K562 (cell line): ENCODE data around the gene OTULINL.

Experiments used
- CBFA2T3 ChIP-seq: fragments of 450-650 bp; IDR thresholded peaks from 2 replicates; pipeline ENCODE4 v1.6.1; 2017
- FOXJ3 ChIP-seq: sonication (generic); formaldehyde crosslinking; IDR thresholded peaks from 2 replicates; pipeline ENCODE4 v1.4.0; 2020; ENCODE audit warnings: mild to moderate bottlenecking, missing genetic modification reagents
- MAFK ChIP-seq: IDR thresholded peaks from 2 replicates; pipeline ENCODE4 v1.6.1; 2011; ENCODE audit warnings: low read length, improper control_type of control experiment

DNA sequence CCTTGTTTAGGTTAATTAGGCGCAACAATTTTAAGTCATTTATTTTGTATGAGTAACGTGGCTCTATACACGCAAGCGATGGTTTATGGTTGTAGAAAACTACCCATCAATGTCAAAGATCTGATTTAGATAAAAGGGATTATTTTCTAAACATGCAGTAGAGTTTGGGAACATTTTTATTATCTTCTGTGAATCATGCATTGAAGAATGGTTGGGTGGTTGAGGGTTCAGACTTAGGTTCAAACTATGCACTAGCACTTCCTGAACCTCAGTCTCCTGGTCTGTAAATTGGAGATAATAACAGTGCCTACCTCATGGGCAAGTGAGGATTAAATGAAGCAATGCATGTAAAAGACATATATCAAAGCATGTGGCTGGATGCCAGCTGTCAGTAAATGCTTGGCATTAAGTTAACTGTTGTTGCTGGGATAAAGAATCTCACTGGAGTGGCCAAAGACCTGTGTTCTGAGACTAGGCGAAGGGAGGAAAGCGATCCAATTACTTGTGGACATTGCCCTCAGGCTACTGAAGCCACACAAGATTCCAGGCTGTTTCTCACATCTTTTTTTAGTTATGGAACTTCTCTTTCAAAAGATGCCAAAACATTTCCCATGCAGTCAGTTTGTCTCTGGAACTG, 1.1 kb upstream of the OTULINL start:
- TF ChIP-seq MAFK (no peak), FOXJ3 (no peak), CBFA2T3 (no peak)
